Sigmoid colon (tissue), 7 donors: ENCODE results near the gene CBLB. TPM values are rescaled to one million over a fixed set of nuclear protein-coding genes. Genes with fewer than 3 reads are reported as not detected.

ENCODE experiments used
- DNase-seq: peaks from one replicate; pipeline ENCODE4 v3.0.0-alpha.2; 2019
- H3K27ac ChIP-seq, 4 donors: fragments of 200-600 bp; sonication (generic); one replicate each; pipeline ENCODE4 v1.5.1; 2016 to 2019; ENCODE audit warnings: mild to moderate bottlenecking in 1 of 4
- H3K27me3 ChIP-seq, 3 donors: fragments of 200-600 bp; sonication (generic); one replicate each; pipeline ENCODE4 v1.5.1; 2019; ENCODE audit warnings: mild to moderate bottlenecking in 1 of 3
- H3K36me3 ChIP-seq, 4 donors: fragments of 200-600 bp; sonication (generic); one replicate each; pipeline ENCODE4 v1.5.1; 2016 to 2019
- H3K4me1 ChIP-seq, 4 donors: fragments of 200-600 bp; sonication (generic); one replicate each; pipeline ENCODE4 v1.5.1; 2017 to 2019
- H3K4me3 ChIP-seq, 4 donors: fragments of 200-600 bp; sonication (generic); one replicate each; pipeline ENCODE4 v1.5.1; 2017 to 2019; ENCODE audit warnings: mild to moderate bottlenecking in 2 of 4, moderate library complexity in 1 of 4
- H3K9me3 ChIP-seq, 4 donors: fragments of 200-600 bp in 3 of 4; sonication (generic) in 3 of 4; one replicate each; pipeline versions ENCODE4 v1.5.1 to v1.6.1; 2013 to 2019
- CTCF ChIP-seq, 4 experiments: fragments of 450-650 bp in 3 of 4; fragments of 200-600 bp in 1 of 4; IDR thresholded peaks; one replicate each; pipeline ENCODE4 v1.5.1; 2016 to 2019; ENCODE audit warnings: antibody characterized with exemption in 4 of 4, mild to moderate bottlenecking in 3 of 4, moderate library complexity in 2 of 4
- EP300 ChIP-seq, 4 donors: sonication (generic); formaldehyde crosslinking; IDR thresholded peaks; one replicate each; pipeline ENCODE4 v1.6.1; 2017; ENCODE audit warnings: antibody characterized with exemption in 4 of 4
- POLR2A ChIP-seq, 2 donors: fragments of 450-650 bp; IDR thresholded peaks; one replicate each; pipeline ENCODE4 v1.6.1; 2016; ENCODE audit warnings: antibody characterized with exemption in 2 of 2, mild to moderate bottlenecking in 2 of 2, moderate library complexity in 2 of 2
- POLR2AphosphoS5 ChIP-seq, 4 donors: sonication (generic); formaldehyde crosslinking; IDR thresholded peaks; one replicate each; pipeline ENCODE4 v1.6.1; 2017; ENCODE audit warnings: antibody characterized with exemption in 4 of 4
- WGBS, 2 donors: extraction: QIAGEN DNeasy Blood & Tissue Kit; methylation state at CpG; one replicate each; pipeline ENCODE4 v1.1.7; 2013; 5-methylcytosine and 5-hydroxymethylcytosine counted together
- intact Hi-C: fragments of 100-400 bp; cut with DNase I; formaldehyde crosslinking; loops from one replicate; pipeline ENCODE4 v1.15.1; 2023
- polyA plus RNA-seq, 3 donors: library from polyadenylated mRNA; stranded (reverse); fragments of 200-250 nt; gene quantifications; one replicate each; pipeline ENCODE4 v1.2.3, GENCODE V29; 2013
- total RNA-seq, 4 donors: library from RNA; depleted of rRNA; stranded (reverse); fragments of >200 nt; gene quantifications; one replicate each; pipeline ENCODE4 v1.1.0, GENCODE V29; 2016
- donor health status: healthy with polysubstance abuse.
- donor health status: Bipolar disorder and iron deficiency.
- donor health status: healthy.

The CBLB gene
- total and polyA plus RNA-seq, 7 donors = 9.6 to 55.9 (median 27.4) TPM

- Histone ChIP-seq H3K4me1 (peaks cover 0 to 10% (median 4%) of the 10 kb centered on the region in 4 donors), H3K27me3 (no peaks in the 10 kb centered on the region), H3K27ac (no peak overlapping the region), H3K4me3 (no peak overlapping the region), H3K9me3 (no peaks in the 10 kb centered on the region), H3K36me3 (no peaks in the 10 kb centered on the region)
- intact Hi-C loops = no loop called here
- WGBS, 2 donors = 93 to 94% methylated on average over 1 of the region's 1 CpG
- no peak for TF ChIP-seq CTCF (IDR thresholded peaks at IDR 0.05)
- TF ChIP-seq EP300 (IDR thresholded peaks at IDR 0.05) = no peak
- TF ChIP-seq POLR2A (IDR thresholded peaks at IDR 0.05) = no peak
- TF ChIP-seq POLR2AphosphoS5 (IDR thresholded peaks at IDR 0.05) = no peak
- DNase-seq = no peak
These were observed 81.8 kb downstream of the CBLB start for GRCh38 chr3:105786990-105787389.

GRCh38 chr3:105786241-105786640, 82.6 kb downstream of the CBLB start:
- DNase-seq = no peak
- TF ChIP-seq CTCF (IDR thresholded peaks at IDR 0.05) (no peak), POLR2A (IDR thresholded peaks at IDR 0.05) (no peak), EP300 (IDR thresholded peaks at IDR 0.05) (no peak), POLR2AphosphoS5 (IDR thresholded peaks at IDR 0.05) (no peak)
- peaks cover 0 to 6% (median 1%) of the 10 kb centered on the region in 4 donors for H3K4me1 ChIP-seq
- intact Hi-C loops = no loop called here
- no peak overlapping the region for H3K27ac ChIP-seq
- no peak overlapping the region for H3K4me3 ChIP-seq
- no peaks in the 10 kb centered on the region for H3K27me3 ChIP-seq
- WGBS, 2 donors = 94 to 98% methylated on average over 4 of the region's 4 CpGs
- H3K36me3 ChIP-seq = no peaks in the 10 kb centered on the region
- no peaks in the 10 kb centered on the region for H3K9me3 ChIP-seq

- intact Hi-C loops = no loop called here
- Histone ChIP-seq H3K4me3 (no peak overlapping the region), H3K36me3 (no peaks in the 10 kb centered on the region), H3K4me1 (peaks cover 0 to 2% (median 0%) of the 10 kb centered on the region in 4 donors), H3K27me3 (no peaks in the 10 kb centered on the region), H3K27ac (no peak overlapping the region), H3K9me3 (no peaks in the 10 kb centered on the region)
- TF ChIP-seq POLR2AphosphoS5 (IDR thresholded peaks at IDR 0.05) (no peak), CTCF (IDR thresholded peaks at IDR 0.05) (no peak), POLR2A (IDR thresholded peaks at IDR 0.05) (no peak), EP300 (IDR thresholded peaks at IDR 0.05) (no peak)
- no peak for DNase-seq
- WGBS, 2 donors = 85 to 86% methylated on average over 3 of the region's 3 CpGs
These were observed 83.0 kb downstream of the CBLB start for GRCh38 chr3:105785803-105786202.

GRCh38 chr3:105783631-105784030, 85.2 kb downstream of the CBLB start:
- H3K27me3 ChIP-seq = no peaks in the 10 kb centered on the region
- intact Hi-C loops = no loop called here
- no peaks in the 10 kb centered on the region for H3K36me3 ChIP-seq
- no peaks in the 10 kb centered on the region for H3K4me1 ChIP-seq
- no peak overlapping the region for H3K27ac ChIP-seq
- H3K4me3 ChIP-seq = no peak overlapping the region
- TF ChIP-seq POLR2AphosphoS5 (IDR thresholded peaks at IDR 0.05) = no peak
- TF ChIP-seq POLR2A (IDR thresholded peaks at IDR 0.05) = no peak
- no peak for TF ChIP-seq EP300 (IDR thresholded peaks at IDR 0.05)
- no peak for TF ChIP-seq CTCF (IDR thresholded peaks at IDR 0.05)
- no peaks in the 10 kb centered on the region for H3K9me3 ChIP-seq
- DNase-seq = no peak

- H3K4me1 ChIP-seq = no peaks in the 10 kb centered on the region
- H3K36me3 ChIP-seq = no peaks in the 10 kb centered on the region
- H3K4me3 ChIP-seq = no peak overlapping the region
- intact Hi-C loops = no loop called here
- H3K27me3 ChIP-seq = no peaks in the 10 kb centered on the region
- DNase-seq = no peak
- H3K27ac ChIP-seq = no peak overlapping the region
- no peaks in the 10 kb centered on the region for H3K9me3 ChIP-seq
- TF ChIP-seq EP300 (IDR thresholded peaks at IDR 0.05) = no peak
- TF ChIP-seq POLR2AphosphoS5 (IDR thresholded peaks at IDR 0.05) = no peak
- no peak for TF ChIP-seq POLR2A (IDR thresholded peaks at IDR 0.05)
- no peak for TF ChIP-seq CTCF (IDR thresholded peaks at IDR 0.05)
These were observed 86.9 kb downstream of the CBLB start for GRCh38 chr3:105781871-105782270.
